Non-pigmented ciliary epithelial cell (primary cell): ENCODE results near the gene FERMT3.

Experiments used
- DNase-seq: peaks from one replicate; pipeline ENCODE4 v3.0.0-alpha.2; 2010; ENCODE audit warnings: low read depth

FERMT3 gene

DNA sequence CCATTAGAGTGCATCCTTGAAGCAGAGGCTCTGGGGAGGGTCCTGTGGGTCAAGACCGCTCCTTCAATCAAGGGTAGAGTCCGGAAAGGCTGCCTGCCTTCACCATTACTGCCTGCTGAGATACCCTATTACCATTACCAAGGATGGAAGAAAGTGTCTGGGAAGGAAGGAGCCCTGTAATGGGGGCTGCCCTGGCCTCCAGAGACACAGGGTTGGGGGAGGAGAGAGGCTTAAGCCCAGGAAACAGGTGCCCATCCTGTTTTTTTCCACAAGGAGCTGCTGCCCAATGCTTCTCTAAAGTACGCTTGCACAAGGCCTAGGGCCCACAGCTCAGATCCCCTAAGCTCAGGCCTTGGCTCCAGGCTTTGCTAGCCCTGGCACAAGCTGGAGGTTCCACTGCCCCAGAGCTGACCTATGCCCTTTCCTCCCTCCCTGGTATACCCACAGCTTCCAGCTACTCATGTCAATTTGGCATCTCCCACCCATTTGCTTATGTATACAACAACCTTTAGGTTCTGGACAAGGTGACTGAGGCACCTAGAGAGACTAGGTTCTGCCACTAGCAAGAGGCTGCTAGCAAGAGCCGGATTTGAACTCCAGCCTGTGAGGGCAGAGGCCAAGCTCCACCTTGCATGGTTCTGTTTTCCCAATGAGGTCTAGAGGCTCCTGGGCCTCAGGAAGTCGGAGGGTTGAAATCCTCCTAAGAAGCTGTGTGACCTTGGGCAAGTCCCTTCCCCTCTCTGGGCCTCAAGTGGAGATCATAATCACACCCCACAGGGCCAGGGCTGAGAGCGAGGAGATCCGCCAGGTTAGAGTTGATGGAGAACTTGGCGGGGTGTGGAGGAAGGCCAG, 43.3 kb downstream of the FERMT3 start:
- DNase-seq = no peak

DNA sequence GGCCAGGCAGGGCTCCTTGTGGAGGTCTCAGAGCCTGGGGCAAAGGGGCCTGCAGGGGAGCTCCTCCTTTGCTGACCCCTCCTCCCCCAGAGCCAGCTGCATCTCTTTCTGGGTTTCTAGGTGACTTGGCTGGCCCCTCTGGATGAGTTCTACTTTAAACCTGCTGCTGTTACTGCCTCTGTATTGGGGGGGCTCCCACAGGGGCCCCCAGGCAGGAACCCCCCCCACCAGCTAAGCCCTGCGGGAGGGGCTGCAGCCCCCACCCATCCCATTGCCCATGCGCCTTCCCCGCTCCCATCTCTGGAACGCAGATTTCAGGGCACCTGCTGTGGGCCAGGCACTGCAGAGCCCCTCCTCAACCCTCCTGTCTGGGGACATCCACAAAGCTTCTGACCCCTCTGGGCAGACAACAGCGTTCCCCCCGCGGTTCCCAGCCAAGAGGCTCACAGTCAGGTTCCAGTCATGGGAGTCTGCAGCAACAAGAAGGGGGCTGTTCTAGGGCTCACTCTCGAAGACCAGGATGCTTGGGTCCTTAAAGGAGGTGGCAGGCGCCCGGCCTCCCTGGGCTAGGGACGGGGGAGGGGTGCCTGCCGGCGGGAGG, 44.0 kb downstream of the FERMT3 start:
- no peak for DNase-seq

DNA sequence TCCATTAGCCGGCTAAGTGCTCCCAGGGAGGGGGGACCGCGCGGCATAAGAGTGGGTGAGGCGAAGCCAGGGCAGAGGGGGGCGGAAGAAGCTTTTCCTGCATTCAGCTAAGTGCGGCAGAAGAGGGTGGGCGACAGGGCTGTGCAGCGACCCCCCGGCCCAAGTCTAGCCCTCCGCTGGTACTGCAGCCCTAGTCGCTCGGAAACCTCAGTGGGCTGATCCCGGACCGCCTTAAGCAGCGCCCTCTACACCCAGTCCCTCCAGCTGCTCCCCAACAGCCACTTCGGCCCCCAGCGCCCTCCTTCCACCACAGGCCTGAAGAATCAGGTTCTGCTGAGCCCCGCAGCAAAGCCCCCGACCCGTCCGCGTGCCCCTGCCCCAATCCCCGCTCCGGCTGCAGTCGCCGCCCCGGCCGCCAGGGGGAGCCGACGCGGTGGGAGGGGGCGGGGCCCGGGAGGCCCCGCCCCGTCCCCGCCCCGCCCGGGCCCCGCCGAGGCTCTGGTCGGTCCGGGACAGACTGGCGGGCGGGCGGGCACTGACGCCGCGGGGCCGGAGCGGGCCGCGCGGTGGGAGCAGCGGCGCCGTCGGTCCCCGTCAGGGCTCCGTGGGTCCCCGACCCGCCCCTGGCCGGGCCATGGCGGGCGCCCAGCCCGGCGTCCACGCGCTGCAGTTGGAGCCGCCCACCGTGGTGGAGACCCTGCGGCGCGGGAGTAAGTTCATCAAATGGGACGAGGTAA, 44.7 kb downstream of the FERMT3 start, which contains the start of gene PLCB3:
Gene PLCB3 (plus strand): TSS at position 515 of the 737 bp plus-strand sequence. CDS start 120 bp downstream, at position 635.
- no peak for DNase-seq

DNA sequence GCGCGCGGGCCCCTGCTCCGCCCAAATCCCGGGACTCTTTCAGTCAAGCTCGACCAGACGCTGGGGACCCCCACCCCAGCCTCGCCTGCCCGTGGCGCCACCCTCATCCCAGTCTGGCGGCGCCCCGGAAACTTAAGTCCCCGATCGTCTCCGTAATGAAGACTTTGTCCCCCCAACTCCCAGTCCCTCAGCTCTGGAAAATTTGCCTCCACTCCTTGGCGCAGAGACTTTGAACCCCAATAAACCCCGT, 45.2 kb downstream of the FERMT3 start:
- no peak for DNase-seq

DNA sequence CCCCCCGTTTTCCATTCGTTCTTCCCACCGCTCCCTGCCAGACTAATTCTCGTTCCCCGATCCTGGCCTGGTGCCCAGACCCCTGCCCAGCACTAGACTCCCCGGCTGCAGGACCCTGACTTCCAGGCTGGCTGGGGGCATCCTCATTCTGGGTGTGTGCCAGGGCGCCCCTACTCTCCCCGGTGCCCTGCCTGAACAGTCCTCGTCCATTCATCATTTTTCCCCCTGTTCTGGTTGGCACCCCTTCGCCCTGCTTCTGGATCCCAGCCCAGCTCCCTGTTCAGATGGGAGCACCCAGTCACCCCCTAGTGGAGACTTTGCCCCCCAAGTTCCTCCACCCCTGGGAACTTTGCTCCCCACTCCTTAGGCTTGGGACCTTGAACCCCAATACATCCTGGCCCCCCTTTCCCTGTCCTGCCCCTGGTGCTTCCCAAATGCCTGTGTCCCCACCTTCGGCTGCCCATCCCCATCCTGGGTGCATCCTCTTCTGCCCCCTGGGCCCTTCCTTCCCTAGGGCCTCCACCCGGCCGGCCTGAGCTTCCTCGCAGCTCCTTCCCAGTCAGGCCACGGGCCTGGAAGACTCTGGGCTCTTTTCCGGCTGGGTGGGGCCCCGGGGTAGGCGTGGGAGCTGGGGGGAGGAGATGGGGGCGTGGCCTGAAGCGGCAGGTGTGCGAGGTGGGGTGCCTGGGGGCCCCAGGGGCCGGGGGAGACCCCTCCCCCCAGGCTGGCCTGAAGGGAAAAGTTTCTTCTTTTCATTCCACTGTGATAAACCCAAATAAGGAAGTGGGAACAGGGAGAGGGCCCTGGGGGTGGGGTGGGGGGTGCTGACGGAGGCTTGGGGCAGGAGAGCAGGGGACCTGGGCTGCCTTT, 45.7 kb downstream of the FERMT3 start:
- DNase-seq = no peak

DNA sequence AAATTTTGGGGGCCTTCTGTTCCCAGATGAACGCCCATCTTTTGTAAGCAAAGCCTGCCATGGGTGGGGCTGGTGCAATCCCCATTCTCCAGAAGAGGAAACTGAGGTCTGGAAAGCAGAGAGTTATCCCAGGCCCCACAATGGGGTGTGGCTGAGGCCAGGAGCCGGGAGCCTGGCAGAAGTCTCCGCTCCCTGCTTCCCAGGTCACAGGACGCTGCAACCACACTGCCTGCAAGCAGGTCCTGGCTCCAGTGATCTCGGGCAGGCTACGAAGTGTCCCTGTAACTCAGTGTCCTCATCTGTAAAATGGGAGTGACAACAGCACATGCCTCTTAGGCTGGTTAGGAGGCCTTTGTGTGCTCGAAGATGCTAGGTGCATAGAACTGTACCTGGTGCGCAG, 46.5 kb downstream of the FERMT3 start:
- no peak for DNase-seq

DNA sequence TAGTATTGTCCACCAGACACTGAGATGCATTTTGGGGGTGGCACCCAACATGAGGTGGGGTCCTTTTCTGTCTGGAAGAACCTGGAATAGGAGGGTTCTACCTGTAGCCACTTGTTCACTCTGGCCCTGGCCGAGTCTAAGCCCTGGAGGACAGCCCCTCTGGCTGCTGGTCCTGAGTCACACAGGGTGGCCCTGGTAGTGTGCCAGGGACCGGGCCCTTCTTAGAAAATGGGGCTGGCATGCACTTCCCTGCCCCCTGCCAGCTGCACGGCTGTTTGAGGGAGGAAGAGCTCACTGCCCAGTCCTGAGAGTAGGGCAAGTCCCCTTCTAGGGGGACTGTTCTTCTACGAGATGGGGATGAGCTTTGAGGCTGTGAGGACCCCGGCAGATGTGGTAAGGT, 47.0 kb downstream of the FERMT3 start:
- no peak for DNase-seq

DNA sequence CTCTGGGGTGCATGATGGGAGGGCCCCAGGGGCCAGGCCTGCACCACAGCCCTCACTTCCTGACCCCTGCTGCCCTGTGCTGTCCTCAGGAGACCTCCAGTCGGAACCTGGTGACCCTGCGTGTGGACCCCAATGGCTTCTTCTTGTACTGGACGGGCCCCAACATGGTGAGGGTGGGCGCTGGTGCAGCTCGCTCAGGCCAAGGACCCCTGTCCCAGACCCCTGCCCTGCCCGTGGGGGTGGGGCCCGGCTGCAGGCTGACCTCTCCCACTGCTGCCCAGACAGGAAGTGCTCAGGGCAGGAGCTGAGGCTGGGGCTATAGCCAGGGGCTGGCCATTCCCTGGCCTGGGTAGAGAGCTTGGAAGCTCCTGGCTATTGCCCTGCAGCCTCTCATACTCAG, 47.8 kb downstream of the FERMT3 start:
- no peak for DNase-seq

DNA sequence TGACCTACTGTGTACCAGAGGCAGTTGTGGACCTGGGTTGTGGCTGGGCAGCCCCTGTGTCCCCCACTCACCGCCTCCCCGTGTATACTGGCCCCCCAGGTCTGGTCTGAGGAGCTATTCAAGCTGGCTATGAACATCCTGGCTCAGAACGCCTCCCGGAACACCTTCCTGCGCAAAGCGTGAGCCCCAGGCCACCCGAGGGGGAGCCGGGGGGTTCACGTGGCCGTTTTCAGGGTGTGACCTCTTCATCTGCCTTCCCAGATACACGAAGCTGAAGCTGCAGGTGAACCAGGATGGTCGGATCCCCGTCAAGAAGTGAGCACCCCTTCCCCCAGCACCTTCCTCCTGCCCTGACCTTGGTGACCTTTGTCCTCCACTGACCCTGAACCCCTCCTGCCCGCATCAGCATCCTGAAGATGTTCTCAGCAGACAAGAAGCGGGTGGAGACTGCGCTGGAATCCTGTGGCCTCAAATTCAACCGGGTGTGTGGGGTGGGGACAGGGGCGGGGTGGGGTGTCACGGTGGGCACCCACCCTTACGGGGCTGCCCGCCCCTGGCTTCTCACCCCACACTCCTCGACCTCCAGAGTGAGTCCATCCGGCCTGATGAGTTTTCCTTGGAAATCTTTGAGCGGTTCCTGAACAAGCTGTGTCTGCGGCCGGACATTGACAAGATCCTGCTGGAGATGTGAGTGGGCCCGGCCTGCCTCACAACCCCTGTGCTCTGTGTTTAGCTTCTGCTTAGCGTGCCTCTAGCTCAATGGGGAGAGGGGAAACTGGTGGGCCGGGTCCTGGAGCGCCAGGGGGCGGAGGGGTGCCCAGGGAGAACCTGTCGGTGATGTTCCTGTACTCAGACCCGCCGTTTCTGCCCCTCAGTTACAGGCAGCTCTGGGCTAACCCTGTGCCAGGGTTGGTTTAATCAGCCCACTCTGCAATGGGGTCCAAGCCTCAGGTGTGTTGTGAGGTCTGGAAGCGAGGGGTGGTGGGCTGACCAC, 48.9 kb downstream of the FERMT3 start:
- no peak for DNase-seq

DNA sequence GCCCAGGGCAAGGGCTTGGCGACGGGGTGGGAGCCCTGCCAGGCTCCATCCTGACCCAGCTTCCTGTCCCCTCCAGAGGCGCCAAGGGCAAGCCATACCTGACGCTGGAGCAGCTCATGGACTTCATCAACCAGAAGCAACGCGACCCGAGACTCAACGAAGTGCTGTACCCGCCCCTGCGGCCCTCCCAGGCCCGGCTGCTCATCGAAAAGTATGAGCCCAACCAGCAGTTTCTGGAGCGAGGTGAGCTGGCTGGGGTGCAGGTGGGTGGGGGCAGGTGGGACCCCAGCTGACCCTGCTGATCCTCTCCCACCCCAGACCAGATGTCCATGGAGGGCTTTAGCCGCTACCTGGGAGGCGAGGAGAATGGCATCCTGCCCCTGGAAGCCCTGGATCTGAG, 49.8 kb downstream of the FERMT3 start:
- DNase-seq = no peak

DNA sequence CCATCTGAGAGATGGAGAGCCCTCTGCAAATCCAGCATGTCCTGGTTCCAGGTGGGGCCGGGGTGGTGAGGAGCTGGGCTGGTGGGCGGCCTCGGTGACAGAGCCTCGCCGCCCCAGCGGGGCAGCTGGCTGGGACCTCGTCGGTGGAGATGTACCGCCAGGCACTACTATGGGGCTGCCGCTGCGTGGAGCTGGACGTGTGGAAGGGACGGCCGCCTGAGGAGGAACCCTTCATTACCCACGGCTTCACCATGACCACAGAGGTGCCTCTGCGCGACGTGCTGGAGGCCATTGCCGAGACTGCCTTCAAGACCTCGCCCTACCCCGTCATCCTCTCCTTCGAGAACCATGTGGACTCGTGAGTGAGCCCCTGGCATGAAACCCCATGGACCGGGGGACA, 51.8 kb downstream of the FERMT3 start:
- DNase-seq = no peak

DNA sequence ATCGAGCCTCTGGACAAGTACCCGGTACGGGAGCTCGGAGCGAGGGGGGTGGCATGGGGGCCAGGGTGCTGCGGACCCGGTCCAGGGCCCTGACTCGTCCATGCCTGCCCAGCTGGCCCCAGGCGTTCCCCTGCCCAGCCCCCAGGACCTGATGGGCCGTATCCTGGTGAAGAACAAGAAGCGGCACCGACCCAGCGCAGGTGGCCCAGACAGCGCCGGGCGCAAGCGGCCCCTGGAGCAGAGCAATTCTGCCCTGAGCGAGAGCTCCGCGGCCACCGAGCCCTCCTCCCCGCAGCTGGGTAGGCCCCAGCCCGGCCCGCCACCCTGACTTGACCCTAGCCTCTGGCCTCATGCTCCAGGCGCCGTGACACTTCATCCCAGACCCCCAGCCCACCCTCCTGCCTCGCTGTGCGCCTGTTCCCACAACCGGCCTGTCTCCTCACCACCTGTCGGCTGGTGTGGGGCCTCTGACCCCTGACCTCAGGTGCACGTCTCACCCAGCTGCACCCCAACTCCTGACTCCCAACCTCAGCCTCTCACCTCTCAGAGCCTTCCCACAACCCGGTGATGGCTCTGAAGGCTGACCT, 52.5 kb downstream of the FERMT3 start:
- no peak for DNase-seq

DNA sequence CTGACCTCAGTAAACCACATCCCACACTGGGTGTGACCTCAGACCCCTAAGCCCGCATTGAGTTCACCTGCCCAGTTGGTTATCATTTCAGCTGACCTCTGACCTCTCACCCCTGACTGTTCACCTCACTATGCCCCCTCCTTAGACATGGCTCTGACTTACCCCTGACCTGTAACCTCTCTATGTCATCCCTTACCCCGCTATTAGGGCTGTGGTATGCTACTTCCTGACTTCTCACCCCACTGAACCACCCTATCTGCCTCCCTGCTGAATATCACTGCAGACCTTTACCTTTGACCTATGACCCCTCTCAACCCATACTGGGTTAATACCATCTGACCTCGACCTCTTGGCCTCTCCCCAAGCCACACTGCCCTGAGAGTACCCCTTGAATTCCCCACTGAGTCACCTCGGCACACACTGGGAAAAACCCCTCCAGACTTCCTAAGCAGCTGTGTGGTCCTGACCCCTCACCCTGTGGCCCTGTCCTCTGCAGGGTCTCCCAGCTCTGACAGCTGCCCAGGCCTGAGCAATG, 53.1 kb downstream of the FERMT3 start:
- no peak for DNase-seq

DNA sequence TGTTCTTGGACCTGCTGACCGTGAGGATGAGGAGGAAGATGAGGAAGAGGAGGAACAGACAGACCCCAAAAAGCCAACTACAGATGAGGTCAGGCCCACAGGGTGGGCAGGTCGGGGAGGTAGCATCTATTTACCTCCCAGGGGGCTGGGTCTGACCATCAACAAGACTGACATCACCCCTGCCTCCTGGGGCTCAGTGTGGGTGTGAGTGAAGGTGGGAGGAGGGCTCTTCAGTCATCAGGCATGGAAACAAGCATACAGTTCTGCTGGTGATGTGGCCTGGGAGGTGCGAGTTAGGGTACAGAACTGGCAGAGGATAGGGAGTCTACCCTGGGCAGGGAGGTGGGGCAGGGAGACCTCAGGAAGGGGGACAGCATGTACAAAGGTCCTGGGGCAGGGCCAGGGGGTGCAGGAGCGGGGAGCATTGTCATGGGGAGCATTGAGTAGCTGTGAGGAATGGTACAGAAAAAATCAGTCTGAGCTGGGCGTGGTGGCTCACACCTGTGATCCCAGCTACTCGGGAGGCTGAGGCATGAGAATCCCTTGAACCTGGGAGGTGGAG, 53.7 kb downstream of the FERMT3 start:
- no peak for DNase-seq

DNA sequence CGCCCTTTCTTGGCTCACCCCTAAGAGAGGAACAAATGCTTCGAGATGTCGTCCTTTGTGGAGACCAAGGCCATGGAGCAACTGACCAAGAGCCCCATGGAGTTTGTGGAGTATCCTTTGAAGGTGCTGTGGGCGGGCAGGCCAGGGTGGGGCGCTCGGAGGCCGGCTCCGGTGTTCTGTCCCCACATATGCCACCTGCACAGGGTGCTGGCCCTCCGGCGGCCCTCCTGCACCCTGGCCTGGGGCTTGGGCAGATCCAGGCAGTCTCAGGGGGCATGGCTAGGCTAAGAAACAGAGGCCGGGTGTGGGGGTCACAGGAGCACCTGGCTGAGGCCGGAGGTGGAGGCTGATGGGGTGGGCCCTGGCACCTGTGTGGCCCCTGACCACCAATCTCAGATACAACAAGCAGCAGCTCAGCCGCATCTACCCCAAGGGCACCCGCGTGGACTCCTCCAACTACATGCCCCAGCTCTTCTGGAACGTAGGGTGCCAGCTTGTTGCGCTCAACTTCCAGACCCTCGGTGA, 55.1 kb downstream of the FERMT3 start:
- DNase-seq = no peak

DNA sequence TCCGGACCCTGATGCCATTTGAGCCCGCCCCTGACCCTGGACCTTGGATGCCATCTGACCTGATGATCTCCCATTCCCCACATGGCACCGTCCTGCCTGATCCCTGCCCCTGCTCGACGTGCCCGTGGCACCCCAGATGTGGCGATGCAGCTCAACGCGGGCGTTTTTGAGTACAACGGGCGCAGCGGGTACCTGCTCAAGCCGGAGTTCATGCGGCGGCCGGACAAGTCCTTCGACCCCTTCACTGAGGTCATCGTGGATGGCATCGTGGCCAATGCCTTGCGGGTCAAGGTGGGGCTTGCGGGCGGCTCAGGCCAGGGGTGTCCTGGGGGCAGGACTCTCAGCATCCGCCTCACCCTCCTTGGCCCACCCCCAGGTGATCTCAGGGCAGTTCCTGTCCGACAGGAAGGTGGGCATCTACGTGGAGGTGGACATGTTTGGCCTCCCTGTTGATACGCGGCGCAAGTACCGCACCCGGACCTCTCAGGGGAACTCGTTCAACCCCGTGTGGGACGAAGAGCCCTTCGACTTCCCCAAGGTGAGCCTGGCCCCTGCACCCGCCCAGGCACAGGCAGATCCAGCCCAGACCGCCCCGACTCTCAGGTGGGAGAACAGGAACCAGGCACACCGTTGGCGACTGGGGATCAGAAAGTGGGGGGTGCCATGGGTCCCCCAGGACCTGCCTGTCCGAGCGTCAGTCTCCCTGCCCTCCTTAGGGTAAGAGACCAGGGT, 55.9 kb downstream of the FERMT3 start:
- DNase-seq = no peak

DNA sequence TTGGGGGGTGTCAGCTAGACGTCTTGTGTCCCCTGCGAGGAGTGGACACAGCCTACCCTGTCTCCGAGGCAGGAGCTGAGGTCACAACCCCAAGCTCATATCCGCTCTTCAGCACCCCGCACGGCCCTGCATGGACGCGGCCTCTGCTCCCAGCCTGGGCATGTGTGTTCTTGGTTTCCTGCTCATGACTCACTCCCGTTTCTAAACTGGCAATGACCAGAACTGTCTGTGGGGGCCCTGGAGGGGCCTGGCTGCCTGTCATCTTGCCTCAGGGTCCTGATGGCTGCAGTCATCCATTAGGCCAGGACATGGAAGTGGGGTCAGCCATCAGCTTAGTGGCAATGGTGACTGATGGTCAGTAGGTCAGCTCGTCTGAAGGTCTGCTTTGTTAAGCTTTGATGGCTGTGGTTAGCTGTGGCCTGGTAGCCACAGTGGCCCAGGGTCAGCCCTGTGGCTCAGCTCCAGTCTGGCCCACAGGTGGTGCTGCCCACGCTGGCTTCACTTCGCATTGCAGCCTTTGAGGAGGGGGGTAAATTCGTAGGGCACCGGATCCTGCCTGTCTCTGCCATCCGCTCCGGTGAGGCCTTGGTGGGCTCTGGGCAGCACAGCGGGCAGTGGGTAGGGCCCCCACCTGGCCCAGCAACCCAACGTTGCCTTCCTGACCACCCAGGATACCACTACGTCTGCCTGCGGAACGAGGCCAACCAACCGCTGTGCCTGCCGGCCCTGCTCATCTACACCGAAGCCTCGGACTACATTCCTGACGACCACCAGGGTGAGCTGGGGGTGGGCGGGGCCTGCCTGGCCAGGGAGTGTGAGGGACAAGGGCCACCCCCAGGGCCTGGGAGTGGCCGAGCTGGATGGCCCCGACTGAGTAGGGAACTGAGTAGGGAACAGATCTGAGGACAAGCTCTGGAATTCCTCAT, 56.8 kb downstream of the FERMT3 start:
- DNase-seq = no peak

DNA sequence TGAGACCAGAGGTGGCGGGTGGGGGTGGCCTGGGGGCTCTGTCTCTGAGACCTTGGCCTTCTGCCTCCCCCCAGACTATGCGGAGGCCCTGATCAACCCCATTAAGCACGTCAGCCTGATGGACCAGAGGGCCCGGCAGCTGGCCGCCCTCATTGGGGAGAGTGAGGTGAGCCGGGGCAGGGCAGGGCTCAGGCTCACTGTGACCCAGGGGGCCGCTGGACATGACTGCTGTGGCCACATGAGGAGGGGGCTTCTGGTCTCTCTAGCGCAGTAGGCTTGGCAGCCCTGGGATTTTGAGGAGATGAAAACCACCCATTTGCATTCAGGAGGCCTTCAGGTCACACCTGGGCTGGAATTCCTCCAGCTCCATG, 57.4 kb downstream of the FERMT3 start:
- no peak for DNase-seq
